ENCODE results near the gene CMIP. TPM values are rescaled to one million over a fixed set of nuclear protein-coding genes. Genes with fewer than 3 reads are reported as not detected.

CMIP gene
- total RNA-seq, 4 donors from 2014 or later: 44.6 to 152 (median 76.5) TPM

DNA sequence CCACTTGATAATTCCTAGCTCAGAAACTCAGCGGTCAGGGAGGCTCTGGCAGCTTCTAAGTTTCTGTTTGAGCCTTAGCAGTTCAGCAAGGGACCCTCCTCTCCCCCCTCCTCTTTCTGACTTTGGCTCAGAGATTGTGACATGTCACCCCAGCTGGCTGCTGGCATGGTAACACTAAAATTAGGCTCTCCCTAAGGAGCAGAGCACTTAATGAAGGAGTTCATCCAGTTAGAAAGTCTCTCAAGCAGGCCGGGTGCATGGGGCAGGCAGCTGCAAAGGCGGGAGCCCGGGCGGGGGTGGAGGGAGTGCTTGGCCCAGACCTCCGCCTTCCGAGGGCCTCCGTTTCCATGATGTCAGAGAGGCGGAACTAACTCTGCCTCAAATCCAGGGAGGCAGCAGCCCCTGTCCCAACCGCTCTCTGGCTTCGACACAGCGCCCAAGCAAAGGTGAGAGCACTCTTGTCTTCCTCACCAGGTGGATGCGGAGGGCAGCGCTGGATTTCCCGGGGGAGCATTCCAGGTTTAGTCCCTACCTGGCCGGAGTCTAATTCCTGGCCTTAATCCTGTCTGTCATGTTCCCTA lies 206.5 kb downstream of the CMIP start:
- Histone ChIP-seq H3K9me3 (no peaks in the 10 kb centered on the region), H3K4me3 (peak overlapping the region in 1 of 4 donors; percentile 44), H3K27ac (peak overlapping the region; percentile 38 to 85 (median 67)), H3K27me3 (no peaks in the 10 kb centered on the region), H3K36me3 (peaks cover 0 to 34% (median 0%) of the 10 kb centered on the region in 3 donors), H3K4me1 (peaks cover 0 to 22% (median 0%) of the 10 kb centered on the region in 4 donors)
- peak in 2 of 3 donors; percentile 61 to 71 for DNase-seq
- TF ChIP-seq, protein P1, sequence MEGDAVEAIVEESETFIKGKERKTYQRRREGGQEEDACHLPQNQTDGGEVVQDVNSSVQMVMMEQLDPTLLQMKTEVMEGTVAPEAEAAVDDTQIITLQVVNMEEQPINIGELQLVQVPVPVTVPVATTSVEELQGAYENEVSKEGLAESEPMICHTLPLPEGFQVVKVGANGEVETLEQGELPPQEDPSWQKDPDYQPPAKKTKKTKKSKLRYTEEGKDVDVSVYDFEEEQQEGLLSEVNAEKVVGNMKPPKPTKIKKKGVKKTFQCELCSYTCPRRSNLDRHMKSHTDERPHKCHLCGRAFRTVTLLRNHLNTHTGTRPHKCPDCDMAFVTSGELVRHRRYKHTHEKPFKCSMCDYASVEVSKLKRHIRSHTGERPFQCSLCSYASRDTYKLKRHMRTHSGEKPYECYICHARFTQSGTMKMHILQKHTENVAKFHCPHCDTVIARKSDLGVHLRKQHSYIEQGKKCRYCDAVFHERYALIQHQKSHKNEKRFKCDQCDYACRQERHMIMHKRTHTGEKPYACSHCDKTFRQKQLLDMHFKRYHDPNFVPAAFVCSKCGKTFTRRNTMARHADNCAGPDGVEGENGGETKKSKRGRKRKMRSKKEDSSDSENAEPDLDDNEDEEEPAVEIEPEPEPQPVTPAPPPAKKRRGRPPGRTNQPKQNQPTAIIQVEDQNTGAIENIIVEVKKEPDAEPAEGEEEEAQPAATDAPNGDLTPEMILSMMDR (IDR thresholded peaks at IDR 0.05): no peak
- TF ChIP-seq POLR2A (IDR thresholded peaks at IDR 0.05): peak in 1 of 2 donors; percentile 30

DNA sequence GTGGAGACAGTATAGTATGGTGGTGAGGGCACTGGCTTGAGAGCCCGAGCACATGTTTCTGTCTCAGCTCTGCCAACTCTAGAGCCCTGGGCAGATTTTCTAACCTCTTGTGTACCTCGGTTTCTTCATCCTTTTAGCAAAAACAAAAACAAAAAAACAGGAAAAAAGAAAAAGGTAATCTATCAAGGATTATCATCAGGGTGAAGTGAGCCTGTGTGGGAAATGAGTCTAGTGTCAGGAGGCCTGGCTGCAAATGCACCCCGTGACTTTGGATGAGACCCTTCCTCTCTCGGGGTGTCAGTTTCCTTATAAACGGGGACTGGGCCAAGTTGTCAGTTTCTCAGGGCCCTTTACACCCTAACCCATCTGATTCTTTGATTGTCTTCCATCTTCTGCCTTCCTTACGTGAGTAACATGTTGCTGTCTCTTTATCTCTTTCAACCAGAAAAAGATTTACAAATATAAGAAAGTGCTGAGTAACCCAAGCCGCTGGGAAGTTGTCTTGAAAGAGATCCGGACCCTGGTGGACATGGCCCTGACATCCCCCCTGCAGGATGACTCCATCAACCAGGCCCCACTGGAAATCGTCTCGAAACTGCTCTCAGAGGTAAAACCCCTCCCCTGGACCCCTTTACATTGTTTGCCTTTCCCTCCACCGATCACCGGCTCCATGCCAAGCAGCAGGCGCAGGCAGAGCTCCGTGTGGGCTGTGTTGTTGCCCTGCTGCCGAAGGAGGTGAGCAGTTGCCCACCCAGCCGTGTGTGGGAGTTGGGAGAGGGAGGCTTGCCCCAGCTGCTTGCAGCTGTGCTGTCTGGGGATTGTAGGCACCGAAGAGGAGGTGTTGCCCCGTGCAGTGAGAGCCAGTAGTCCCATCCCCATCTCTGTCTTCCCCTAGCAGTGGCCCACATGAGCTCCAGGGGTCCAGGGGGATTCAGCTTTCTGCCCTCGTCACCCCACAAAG lies 207.4 kb downstream of the CMIP start:
- H3K4me1 ChIP-seq: peaks cover 0 to 22% (median 0%) of the 10 kb centered on the region in 4 donors
- H3K27me3 ChIP-seq: no peaks in the 10 kb centered on the region
- peak overlapping the region in 2 of 4 donors; percentile 34 to 44 for H3K4me3 ChIP-seq
- no peak for DNase-seq
- H3K36me3 ChIP-seq: peaks cover 0 to 34% (median 0%) of the 10 kb centered on the region in 3 donors
- no peaks in the 10 kb centered on the region for H3K9me3 ChIP-seq
- no peak for TF ChIP-seq POLR2A (IDR thresholded peaks at IDR 0.05)
- TF ChIP-seq, protein P1 (IDR thresholded peaks at IDR 0.05): no peak
- H3K27ac ChIP-seq: peak overlapping the region; percentile 38 to 85 (median 67)

- peaks cover 0 to 40% (median 0%) of the 10 kb centered on the region in 3 donors for H3K36me3 ChIP-seq
These were observed 208.3 kb downstream of the CMIP start for GRCh38 chr16:81652798-81653505.

DNA sequence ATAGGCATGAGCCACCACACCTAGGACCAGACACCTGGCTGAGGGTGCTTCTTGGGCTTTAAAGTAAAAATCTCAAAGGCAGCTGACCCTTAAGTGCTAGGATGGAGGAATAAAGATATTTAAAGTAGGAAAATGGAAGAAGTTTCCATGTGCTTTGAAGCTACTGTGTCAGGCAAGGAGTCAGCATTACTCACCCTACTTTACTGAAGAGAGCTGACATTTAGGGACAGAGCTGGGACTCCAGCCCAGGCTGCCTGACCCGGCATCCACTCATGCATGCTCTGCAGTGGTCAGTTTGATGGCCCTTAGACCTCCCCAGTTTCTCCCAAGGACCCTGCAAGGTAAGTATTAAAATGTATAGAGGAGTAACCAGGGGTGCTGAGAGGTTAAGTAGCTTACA lies 209.7 kb downstream of the CMIP start:
- H3K36me3 ChIP-seq: peaks cover 0 to 54% (median 0%) of the 10 kb centered on the region in 3 donors
- no peak for TF ChIP-seq POLR2A (IDR thresholded peaks at IDR 0.05)
- TF ChIP-seq, protein P1 (IDR thresholded peaks at IDR 0.05): no peak
- H3K4me1 ChIP-seq: peaks cover 0 to 16% (median 0%) of the 10 kb centered on the region in 4 donors
- no peaks in the 10 kb centered on the region for H3K27me3 ChIP-seq
- H3K9me3 ChIP-seq: no peaks in the 10 kb centered on the region
- DNase-seq: no peak
- H3K4me3 ChIP-seq: peak overlapping the region in 1 of 4 donors; percentile 44
- peak overlapping the region in 2 of 4 donors; percentile 53 to 78 for H3K27ac ChIP-seq

More at GRCh38 chr16:81652798-81653505, 208.3 kb downstream of the CMIP start:
- no peak for TF ChIP-seq POLR2A (IDR thresholded peaks at IDR 0.05)
- TF ChIP-seq, protein P1 (IDR thresholded peaks at IDR 0.05): no peak
- no peaks in the 10 kb centered on the region for H3K9me3 ChIP-seq
- H3K27ac ChIP-seq: peak overlapping the region; percentile 0 to 85 (median 50)
- peaks cover 0 to 22% (median 0%) of the 10 kb centered on the region in 4 donors for H3K4me1 ChIP-seq
- DNase-seq: no peak
- peak overlapping the region in 2 of 4 donors; percentile 34 to 44 for H3K4me3 ChIP-seq
- H3K27me3 ChIP-seq: no peaks in the 10 kb centered on the region

Data from Peyer's patch (tissue), 4 donors.